ENCODE measurements around the gene RNF26.

DNA sequence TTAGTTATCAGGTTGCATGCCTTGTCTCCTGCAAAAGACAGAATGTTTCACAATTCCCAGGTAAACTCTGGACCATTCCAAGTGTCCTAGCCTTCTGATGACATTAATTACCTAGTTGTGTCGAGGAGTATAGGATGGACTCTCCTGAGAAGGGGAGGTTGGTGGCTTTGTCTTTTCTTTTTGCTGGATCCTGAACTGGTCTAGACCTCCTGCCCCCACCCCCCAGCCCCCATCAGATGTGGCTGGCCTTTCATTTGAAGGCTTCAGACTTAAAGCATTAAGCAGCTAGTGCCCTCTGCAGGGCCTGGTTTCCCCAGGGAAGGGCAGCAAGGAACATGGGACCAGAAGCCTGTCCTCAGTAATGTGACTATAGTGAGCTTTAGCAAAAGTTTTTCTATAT, 27.1 kb upstream of the RNF26 start:
- TF ChIP-seq, protein P1, sequence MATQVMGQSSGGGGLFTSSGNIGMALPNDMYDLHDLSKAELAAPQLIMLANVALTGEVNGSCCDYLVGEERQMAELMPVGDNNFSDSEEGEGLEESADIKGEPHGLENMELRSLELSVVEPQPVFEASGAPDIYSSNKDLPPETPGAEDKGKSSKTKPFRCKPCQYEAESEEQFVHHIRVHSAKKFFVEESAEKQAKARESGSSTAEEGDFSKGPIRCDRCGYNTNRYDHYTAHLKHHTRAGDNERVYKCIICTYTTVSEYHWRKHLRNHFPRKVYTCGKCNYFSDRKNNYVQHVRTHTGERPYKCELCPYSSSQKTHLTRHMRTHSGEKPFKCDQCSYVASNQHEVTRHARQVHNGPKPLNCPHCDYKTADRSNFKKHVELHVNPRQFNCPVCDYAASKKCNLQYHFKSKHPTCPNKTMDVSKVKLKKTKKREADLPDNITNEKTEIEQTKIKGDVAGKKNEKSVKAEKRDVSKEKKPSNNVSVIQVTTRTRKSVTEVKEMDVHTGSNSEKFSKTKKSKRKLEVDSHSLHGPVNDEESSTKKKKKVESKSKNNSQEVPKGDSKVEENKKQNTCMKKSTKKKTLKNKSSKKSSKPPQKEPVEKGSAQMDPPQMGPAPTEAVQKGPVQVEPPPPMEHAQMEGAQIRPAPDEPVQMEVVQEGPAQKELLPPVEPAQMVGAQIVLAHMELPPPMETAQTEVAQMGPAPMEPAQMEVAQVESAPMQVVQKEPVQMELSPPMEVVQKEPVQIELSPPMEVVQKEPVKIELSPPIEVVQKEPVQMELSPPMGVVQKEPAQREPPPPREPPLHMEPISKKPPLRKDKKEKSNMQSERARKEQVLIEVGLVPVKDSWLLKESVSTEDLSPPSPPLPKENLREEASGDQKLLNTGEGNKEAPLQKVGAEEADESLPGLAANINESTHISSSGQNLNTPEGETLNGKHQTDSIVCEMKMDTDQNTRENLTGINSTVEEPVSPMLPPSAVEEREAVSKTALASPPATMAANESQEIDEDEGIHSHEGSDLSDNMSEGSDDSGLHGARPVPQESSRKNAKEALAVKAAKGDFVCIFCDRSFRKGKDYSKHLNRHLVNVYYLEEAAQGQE (IDR thresholded peaks at IDR 0.05; ENCODE audit: low read depth) = no peak
- TF ChIP-seq EP300 (IDR thresholded peaks at IDR 0.05; ENCODE audit: borderline replicate concordance) = no peak
- TF ChIP-seq, protein P2, sequence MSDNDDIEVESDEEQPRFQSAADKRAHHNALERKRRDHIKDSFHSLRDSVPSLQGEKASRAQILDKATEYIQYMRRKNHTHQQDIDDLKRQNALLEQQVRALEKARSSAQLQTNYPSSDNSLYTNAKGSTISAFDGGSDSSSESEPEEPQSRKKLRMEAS (IDR thresholded peaks at IDR 0.05) = no peak
- no peak for TF ChIP-seq YY1 (IDR thresholded peaks at IDR 0.05; ENCODE audit: low read depth)
- TF ChIP-seq CEBPB (IDR thresholded peaks at IDR 0.05) = no peak
- TF ChIP-seq CREB1 (IDR thresholded peaks at IDR 0.05; ENCODE audit: low read depth) = no peak

All from Ishikawa (cell line).